HG03354 (cell line): ENCODE data around the gene CRTC1.

Source experiments
- ATAC-seq: cut with Tn5 transposase; IDR thresholded peaks from one replicate; pipeline ENCODE4 v1.9.1; 2021; ENCODE audit warnings: mild to moderate bottlenecking; ENCODE audit not compliant: unreplicated experiment, poor library complexity, severe bottlenecking

The CRTC1 gene

GRCh38 chr19:18741124-18742121 lies 57.9 kb downstream of the CRTC1 start:
- no peak for ATAC-seq

- ATAC-seq = no peak
Measured at GRCh38 chr19:18742324-18742723, 58.8 kb downstream of the CRTC1 start.

GRCh38 chr19:18742838-18743783 lies 59.6 kb downstream of the CRTC1 start:
- ATAC-seq = no peak

GRCh38 chr19:18743784-18744418 lies 60.4 kb downstream of the CRTC1 start:
- ATAC-seq = no peak

- ATAC-seq = no peak
Measured at GRCh38 chr19:18745012-18745735, 61.7 kb downstream of the CRTC1 start.

DNA sequence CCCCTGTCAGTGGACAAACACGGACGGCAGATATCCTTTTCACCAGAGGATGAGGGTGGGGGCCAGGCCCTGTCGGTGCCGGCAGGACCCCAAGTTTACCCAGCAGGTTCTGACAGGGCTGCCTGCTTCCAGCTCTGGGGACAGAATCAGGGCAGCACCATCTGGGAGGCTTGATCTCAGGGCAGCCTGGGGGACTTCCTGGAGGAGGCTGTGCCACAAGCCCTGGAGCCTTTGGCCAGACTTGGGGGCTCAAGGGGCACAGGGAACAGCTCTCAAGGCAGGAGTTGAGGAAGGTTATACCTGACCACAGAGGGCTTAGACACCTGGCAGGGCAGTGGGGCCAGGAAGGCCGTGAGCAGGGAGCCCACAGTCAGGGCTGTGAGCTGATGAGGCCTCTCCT lies 62.5 kb downstream of the CRTC1 start:
- ATAC-seq = no peak

DNA sequence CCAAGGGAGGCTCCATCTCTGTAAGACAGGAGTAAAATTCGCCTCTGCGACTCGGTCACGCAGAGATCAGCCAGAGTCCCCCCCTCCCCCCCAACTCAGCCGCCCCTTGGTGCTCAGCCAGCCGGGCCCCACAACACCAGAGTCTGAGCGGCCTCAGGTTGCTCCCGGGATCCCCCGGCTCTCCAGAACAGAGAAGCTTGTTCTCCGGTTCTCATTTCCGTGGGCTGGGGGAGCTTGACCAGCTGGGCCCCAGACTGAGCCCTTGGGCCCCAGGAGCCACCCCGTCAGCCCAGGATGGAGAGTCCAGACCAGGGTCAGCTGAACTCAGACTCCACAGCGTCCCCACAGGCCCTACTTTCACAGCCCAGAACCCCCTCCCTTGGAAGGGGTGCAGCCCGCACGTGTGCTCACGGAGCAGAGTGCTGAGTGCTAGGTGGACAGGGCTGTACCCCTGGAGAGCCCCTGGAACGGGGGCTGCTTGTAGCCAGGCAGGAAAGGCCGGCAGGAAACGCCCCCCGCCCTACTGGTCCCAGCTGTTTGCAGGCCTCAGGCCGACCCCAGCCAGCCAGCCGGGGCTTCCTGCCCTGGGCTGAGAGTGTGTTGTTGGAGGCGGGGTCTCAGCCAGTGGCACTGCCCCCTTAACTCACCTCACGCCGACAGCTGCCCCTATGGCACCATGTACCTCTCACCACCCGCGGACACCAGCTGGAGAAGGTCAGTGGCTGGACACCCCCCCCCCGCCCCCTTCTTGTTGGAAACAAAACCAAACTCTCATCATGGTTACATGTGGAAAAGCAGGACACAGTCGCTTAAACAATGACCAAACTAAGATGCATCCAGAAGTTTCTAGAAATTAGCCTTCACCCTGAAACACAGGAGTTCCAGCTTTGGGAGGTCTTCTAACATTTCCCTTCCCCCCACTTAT lies 63.2 kb downstream of the CRTC1 start:
- no peak for ATAC-seq

DNA sequence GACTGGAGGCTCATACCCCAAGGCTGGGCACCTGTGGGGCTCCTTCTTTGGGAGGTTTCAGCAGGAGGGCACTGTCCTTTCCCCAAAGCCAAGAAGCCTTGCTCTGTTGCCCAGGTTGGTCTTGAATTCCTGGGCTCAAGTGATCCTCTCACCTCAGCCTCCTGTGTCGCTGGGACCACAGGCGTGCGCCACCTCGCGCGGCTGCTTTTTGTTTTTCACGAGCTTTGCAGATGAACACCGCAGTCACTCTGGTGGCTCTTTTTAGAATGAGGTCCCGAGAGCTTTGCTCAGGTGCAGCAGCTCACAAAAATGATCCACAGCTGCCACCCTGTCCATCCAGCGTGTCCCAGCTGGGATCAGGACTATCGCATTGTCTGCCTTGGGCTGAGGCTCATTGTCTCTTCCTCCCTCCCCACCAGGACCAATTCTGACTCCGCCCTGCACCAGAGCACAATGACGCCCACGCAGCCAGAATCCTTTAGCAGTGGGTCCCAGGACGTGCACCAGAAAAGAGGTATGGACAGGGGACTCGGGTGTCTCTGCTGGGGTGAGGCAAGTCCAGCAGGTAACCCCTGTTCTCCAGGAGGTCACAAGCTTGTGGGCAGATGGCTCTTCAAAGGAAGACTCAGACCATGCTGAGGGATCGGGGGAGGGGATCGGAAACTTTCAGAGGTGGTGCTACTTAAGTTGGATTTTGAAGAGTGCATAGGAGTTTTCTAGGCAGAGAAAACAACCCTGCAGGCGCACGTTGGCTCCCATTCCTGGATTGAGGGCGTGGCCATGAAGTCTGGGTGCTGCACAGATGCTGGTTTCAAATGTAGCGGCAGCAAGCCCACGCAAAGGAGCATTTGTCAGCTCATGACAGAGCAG lies 66.1 kb downstream of the CRTC1 start:
- no peak for ATAC-seq

DNA sequence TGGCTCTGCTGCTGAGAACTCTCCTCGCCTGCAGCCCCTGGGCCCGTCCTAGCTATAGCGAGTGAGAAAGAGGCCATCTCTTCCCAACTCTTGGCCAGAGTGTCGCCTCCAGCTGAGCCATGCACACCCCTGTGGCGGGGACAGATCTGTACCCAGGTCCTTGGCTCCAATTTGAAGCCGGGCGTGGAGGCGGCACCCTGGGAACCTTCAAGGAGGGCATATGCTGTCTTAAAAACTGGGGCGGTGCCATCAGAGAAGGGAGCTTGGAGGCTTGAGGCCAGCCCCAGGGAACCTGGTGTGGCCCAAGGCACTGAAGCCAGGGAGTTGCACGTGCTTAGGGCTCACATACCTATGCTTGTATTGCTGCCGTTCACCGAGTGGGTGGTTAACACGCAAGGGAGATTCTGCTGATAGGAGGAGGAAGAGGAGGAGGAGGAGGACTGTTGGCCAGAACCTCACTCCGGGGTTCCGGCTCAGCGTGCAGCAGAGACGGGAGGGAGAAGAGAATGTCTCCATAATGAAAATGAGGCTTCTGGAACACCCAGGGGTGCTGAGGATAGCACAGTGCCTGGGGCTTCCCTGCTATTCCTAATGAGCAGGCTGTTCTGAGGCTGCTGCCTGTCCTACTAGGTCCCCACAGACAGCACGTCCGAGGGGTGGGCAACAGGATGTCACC lies 67.0 kb downstream of the CRTC1 start:
- ATAC-seq = no peak

DNA sequence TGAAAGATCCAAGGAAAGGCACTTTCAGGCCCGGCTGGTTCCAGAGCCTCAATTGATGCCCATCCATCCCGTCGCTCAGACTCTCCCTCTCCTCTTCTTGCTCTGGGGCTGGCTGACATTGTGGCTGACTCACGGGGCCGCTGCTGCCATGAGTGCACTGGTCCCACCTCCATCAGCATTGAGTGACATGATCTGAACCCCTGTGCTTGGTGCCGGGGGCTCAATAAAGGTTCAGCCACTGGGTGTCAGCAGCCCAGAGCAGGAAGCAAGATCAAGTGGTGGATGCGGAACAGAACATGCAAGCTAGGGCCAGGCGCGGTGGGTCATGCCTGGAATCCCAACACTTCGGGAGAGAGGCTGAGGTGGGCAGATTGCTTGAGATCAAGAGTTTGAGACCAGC lies 68.1 kb downstream of the CRTC1 start:
- ATAC-seq = no peak

GRCh38 chr19:18754501-18754900 lies 71.0 kb downstream of the CRTC1 start:
- ATAC-seq = no peak

GRCh38 chr19:18756896-18757295 lies 73.4 kb downstream of the CRTC1 start:
- no peak for ATAC-seq

DNA sequence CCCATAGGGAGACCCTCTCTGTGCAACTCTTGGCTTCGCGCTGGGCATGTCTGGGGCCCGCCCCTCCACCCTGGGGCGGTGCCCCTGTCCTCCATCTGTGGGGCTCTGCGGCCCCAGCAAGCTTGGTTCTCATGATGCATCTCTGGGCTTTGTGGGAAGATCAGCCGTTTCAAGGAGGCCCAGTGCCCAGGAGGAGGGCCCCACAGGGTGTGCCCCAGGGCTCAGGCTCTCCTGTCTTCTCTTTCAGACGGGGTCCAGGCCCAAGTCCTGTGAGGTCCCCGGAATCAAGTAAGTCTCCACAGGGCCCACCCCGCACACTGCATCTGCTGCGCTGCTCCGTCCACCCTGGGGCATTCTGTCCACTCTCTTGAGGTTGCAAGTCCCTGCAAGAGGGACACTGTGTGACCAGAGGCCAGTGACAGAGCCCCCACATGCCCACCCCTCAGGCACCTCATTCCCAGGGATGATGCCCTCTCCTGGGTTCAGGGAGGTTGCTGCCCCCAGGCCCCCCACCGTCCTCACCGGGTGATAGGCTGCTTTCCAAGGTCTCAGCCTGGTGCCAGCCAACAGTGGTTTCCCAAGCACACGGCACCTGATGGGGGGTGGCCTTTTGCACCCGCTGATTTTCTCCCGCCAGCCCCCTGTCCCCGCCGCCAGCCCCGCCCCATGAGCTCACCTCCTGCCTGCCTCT lies 76.0 kb downstream of the CRTC1 start:
- ATAC-seq = no peak

GRCh38 chr19:18759995-18760426 lies 76.5 kb downstream of the CRTC1 start:
- no peak for ATAC-seq

DNA sequence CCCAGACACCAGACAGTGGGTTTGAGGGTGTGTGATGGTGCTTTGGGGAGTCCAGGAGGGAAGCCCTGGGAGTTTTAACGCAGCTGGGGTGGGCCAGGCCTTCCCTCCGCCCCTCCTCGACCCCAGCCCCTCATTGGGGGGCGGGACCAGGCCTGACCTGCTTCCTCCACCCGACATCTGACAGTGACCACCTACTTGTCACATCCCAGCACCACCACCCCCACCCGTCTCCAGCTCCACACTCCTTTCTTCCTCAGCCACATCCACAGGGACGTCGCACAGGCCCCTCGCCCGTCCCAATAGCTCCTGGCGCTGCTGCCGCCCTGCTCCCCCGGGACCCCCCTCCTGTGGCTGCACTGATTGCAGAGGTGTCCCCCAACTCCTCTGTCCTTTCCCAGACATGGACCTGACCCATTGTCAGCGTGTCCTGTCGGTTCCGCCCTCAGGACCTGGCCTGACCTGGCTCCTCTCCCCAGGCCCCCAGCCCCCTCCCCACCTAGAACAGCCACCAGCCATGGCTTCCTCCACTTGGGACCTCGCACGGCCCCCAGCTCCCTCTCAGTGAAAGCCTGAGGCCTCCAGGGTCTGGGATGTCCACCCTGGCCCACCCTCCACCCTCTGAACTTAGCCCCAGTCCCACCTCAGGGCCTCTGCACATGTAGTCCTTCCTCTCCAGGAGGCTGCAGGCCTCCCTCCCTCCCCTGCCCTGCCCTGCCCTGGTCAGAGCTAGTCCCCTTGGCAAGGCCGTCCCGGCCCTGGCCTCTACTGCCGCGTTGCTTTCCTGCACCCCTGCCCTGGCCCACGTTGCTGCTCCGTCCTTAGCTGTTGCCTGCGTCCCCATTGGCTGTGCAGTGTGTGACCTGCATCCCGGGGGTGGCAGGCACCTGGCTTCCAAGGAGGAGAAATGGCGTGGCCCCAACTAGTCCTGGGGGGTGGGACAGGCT lies 77.2 kb downstream of the CRTC1 start:
- ATAC-seq = no peak
